HAP-1 (cell line): ENCODE data around the gene TRIP13.

Experiments used
- DNase-seq, 2 experiments: peaks; one replicate each; pipeline ENCODE4 v3.0.0-alpha.2; 2016 to 2020; ENCODE audit warnings: low spot score in 2 of 2
- H3K27me3 ChIP-seq: fragments of 250-450 bp; sonication (Bioruptor Pico); 2 replicates; pipeline ENCODE4 v1.5.1; 2020; ENCODE audit warnings: low read depth, mild to moderate bottlenecking, moderate library complexity
- H3K36me3 ChIP-seq: fragments of 250-450 bp; sonication (Bioruptor Pico); replicated peaks from 2 replicates; pipeline ENCODE4 v1.5.1; 2020; ENCODE audit warnings: mild to moderate bottlenecking
- H3K4me1 ChIP-seq: fragments of 250-450 bp; sonication (Bioruptor Pico); 2 replicates; pipeline ENCODE4 v1.5.1; 2020; ENCODE audit warnings: mild to moderate bottlenecking
- H3K4me3 ChIP-seq: fragments of 250-450 bp; sonication (Bioruptor Pico); 2 replicates; pipeline ENCODE4 v1.5.1; 2020; ENCODE audit warnings: mild to moderate bottlenecking, moderate library complexity
- H3K9me3 ChIP-seq: fragments of 250-450 bp; sonication (Bioruptor Pico); 2 replicates; pipeline ENCODE4 v1.5.1; 2020; ENCODE audit warnings: mild to moderate bottlenecking, moderate library complexity
- in situ Hi-C: fragments of 300-500 bp; cut with MboI; formaldehyde crosslinking; loops from 3 replicates; pipeline ENCODE4 v1.14.3; 2020; ENCODE audit warnings: low sequenced_read_pairs, inconsistent platforms, mixed read lengths

The TRIP13 gene

DNA sequence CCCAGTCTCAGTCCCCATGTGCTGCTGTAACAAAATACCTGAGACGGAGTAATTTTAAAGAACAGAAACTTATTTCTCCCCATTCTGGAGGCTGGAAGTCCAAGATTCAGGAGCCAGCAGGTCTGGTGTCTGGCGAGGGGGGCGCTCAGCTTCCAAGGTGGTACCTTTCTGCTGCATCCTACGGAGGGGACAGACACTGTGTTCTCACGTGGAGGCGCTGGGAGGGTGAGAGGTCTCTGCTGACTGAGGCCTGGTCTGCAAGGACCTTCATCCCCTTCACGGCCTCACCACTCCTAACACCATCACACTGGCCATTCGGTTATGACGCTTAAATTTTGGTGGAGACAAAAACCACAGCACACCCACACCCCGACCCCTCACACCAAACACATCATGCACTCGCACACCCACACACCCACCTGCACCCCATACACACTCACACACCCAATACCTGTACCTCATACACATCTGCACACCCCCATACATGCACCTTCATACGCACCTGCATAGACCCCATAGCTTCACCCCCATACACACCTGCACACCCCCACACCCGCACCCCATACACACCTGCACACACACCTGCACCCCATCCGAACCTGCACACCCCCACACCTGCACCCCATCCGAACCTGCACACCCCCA lies 32.1 kb upstream of the TRIP13 start:
- no peak for DNase-seq
- Histone ChIP-seq H3K4me1 (no peaks in the 10 kb centered on the region), H3K9me3 (no peaks in the 10 kb centered on the region), H3K4me3 (no peak overlapping the region), H3K36me3 (peaks cover 32% of the 10 kb centered on the region), H3K27me3 (no peaks in the 10 kb centered on the region)
- in situ Hi-C loops = no loop called here

DNA sequence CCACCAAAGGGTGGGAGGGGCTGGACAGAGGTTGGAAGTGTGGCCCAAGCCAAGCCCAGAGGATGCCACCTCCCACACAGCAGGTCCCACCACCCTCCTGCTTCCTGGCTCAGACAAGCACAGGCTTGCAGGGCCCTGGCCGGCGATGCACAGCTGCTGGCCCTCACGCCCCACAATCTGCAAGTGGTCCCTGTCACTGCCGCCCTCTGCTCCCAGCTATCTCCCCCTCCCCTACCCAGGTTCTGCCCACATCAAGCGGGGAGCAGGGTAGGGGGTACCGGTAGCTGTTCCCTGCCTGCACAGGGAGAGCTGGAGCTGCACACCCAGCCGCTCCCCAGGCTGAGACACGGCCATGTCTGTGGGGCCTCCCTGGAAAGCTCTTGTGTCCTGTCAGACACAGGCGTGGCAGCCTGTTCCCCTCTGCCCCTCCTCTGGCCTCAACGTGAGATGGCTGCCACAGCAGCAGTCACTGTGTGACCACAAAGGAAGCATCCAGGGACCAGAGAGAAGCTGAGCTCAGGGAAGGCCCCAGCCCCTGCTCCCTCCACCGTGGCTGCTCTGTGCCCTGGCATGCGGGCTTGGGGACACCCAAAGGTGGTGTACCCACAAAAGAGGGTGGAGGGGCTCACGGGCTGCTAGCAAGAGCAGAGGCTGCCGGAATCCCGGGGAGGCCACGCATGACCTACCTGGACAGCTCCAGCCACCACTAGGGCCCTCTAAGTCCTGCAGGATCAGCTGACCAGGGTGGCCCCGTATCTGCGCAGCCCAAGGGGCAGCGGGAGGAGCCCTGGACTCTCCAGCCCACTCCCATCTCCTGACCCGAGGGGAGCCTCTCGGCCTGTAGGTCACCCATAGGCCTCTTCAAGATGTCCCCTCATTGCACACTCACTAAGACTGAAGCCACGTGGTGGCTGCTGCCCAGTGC lies 31.0 kb upstream of the TRIP13 start:
- in situ Hi-C loops = no loop called here
- Histone ChIP-seq H3K27me3 (no peaks in the 10 kb centered on the region), H3K36me3 (peaks cover 43% of the 10 kb centered on the region), H3K4me3 (no peak overlapping the region), H3K4me1 (no peaks in the 10 kb centered on the region), H3K9me3 (no peaks in the 10 kb centered on the region)
- no peak for DNase-seq

DNA sequence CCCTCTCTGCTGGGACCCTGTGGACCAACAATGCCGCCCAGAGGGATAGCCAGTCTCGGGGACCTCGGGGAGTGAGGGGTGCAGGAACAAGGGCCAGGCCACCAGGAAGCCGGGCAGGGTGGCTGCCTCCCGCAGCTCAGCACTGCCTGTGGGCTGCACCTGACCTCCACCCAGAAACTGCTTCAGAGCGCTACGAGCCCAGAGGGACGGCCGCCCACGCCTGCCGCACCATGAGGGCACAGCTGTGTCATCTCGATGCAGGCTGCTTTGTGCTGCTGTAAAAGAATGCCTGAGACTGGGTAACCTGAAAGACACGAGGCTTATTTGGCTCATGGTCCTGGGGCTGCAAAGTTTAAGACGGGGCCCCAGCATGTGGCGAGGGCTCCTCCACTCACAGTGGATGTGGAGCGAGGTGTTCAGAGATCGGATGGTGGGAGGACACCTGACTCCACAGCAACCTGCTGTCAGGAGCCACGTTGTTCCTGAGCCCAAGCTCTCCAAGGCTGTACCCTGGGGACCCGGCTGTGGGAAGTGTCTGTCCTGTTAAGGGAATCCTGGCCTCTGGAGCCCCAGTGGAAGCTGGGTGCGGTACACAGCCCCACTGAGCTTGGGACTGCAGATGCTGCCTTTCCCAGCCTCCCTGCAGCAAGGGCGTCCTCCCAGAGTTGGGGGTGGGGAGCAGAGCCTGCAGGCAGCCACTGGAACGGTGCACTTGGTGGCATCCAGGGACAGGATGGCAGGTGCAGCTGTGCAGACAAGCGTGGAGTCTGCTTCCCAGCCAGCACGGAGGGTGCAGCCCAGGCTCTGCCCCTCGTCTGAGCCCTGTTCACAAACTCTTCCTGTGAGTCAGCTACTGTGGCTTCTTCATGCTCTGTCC lies 30.1 kb upstream of the TRIP13 start:
- H3K27me3 ChIP-seq = no peaks in the 10 kb centered on the region
- peaks cover 52% of the 10 kb centered on the region for H3K36me3 ChIP-seq
- H3K4me3 ChIP-seq = no peak overlapping the region
- H3K9me3 ChIP-seq = no peaks in the 10 kb centered on the region
- in situ Hi-C loops = no loop called here
- DNase-seq = no peak
- H3K4me1 ChIP-seq = no peaks in the 10 kb centered on the region

DNA sequence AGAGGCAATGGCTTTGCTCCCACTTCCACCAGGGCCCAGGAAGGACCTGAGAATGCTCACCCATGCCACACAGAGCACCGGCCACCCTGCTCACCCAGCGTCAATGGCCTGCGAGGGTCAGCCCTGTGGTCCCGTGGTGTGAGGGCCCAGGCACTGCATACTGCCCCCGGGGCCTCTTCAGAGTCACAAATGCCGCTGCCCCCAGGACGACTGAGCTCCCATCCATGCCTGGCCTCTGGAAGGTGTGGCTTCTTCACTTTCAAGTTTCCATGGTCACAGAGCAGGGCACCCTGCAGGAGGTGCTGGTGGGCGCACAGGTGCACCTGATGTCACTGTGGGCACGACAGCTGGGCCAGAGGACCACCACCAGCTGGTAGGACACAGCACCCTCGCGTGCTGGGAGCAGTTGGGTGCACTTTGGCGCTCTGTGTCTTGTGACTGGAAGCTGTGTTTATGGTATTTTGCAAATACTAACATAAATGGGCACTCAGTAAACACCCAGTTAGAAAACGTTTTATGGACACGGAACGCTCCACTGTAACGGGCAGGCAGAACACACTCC lies 29.4 kb upstream of the TRIP13 start:
- in situ Hi-C loops = no loop called here
- H3K36me3 ChIP-seq = peaks cover 59% of the 10 kb centered on the region

DNA sequence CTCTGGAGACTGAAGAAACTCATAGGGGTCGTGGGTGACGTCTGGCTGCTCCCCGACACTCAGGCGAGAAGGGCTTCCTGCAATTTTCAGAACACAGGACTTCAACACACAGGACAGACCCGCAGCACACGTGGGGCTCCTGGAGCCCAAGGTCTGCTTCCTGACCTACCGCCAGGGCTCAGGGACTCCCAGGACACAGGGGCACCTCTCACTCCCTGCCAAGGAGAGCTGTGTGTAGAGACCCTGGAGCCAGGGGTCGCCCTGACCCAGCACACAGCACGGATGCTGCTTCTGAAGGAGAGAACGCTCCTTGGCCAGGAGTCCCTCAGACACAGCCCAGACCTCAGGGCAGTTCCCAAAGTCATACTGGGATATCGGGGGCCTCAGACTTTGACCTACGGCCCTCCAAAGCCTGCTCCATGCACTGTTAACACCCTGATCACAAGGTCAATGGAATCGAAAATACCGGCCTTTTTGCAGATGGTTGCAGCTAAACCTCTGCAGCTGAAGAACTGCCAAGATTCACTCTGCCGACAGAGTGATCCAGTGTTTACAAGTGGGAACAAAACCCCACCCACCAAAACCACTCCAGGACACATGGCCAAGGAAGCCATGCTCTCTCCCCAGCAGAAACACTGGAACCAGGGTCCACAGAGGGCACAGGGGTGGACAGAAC lies 28.1 kb upstream of the TRIP13 start:
- H3K36me3 ChIP-seq = peaks cover 72% of the 10 kb centered on the region
- H3K27me3 ChIP-seq = no peaks in the 10 kb centered on the region
- no peaks in the 10 kb centered on the region for H3K4me1 ChIP-seq
- no peak for DNase-seq
- no peak overlapping the region for H3K4me3 ChIP-seq
- in situ Hi-C loops = no loop called here
- H3K9me3 ChIP-seq = no peaks in the 10 kb centered on the region

More for the DNA sequence above, 29.4 kb upstream of the TRIP13 start:
- H3K9me3 ChIP-seq = no peaks in the 10 kb centered on the region
- H3K4me3 ChIP-seq = no peak overlapping the region
- H3K4me1 ChIP-seq = no peaks in the 10 kb centered on the region
- no peak for DNase-seq
- no peaks in the 10 kb centered on the region for H3K27me3 ChIP-seq

DNA sequence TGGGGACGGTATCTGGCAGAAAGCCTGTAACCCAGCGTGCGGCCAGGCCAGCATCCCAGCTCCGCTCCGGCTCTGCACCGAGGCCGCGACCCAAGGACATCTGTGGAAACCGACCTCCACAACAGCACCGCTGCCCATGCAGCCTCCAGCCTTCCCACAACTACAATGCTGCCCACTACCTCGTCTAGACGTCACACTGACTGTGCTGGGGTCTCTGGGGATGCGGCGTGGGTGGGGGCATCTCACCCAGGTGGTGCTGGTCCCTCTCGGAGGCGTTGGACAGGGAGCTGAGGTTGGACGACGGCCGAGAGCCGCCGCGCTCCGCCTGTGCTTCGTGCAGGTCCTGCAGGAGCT lies 27.5 kb upstream of the TRIP13 start:
- no peak overlapping the region for H3K4me3 ChIP-seq
- H3K4me1 ChIP-seq = no peaks in the 10 kb centered on the region
- no peaks in the 10 kb centered on the region for H3K9me3 ChIP-seq
- in situ Hi-C loops = no loop called here
- peaks cover 77% of the 10 kb centered on the region for H3K36me3 ChIP-seq
- DNase-seq = no peak
- H3K27me3 ChIP-seq = no peaks in the 10 kb centered on the region

DNA sequence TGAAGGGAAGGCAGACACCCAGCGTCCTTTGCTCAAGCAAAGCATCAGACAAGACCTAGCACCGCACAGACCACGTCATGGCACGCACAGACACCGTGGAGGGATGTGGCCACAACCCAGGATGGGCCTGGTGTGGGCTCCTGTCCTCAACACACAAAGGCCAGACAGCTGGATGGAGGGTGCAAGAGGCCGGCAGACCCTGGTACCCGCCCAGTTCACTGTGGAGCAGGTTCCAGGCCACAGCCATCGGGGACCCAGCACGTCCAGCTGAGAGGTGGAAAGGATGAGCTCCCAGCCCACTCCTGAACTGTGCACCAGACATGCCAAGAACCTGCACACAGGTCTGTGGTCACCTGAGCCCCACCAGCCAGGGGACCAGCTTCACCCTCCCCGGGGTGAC lies 26.9 kb upstream of the TRIP13 start:
- DNase-seq = no peak
- Histone ChIP-seq H3K27me3 (no peaks in the 10 kb centered on the region), H3K4me3 (no peak overlapping the region), H3K4me1 (no peaks in the 10 kb centered on the region), H3K36me3 (peaks cover 84% of the 10 kb centered on the region), H3K9me3 (no peaks in the 10 kb centered on the region)
- in situ Hi-C loops = no loop called here

DNA sequence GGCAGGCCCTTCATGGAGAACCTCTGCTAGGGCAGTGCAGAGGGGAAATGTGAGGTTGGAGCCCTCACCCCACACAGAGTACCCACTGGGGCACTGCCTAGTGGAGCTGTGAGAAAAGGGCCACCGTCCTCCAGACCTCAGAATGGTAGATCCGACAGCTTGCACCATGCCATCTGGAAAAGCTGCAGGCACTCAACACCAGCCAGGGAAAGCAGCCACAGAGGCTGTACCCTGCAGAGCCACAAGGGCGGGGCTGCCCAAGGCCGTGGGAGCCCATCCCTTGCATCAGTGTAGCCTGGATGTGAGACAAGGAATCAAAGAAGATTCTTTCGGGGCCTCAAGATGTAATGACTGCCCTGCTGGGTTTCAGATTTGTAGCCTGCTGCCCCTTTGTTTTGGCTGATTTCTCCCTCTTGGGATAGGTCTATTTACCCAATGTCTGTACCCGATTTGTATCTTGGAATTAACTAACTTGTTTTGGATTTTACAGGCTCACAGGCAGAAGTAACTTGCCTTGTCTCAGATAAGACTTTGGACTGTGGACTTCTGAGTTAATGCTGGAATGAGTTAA lies 25.3 kb upstream of the TRIP13 start:
- Histone ChIP-seq H3K27me3 (no peaks in the 10 kb centered on the region), H3K9me3 (no peaks in the 10 kb centered on the region), H3K36me3 (peaks cover 97% of the 10 kb centered on the region), H3K4me3 (no peak overlapping the region), H3K4me1 (no peaks in the 10 kb centered on the region)
- DNase-seq = no peak
- in situ Hi-C loops = no loop called here

DNA sequence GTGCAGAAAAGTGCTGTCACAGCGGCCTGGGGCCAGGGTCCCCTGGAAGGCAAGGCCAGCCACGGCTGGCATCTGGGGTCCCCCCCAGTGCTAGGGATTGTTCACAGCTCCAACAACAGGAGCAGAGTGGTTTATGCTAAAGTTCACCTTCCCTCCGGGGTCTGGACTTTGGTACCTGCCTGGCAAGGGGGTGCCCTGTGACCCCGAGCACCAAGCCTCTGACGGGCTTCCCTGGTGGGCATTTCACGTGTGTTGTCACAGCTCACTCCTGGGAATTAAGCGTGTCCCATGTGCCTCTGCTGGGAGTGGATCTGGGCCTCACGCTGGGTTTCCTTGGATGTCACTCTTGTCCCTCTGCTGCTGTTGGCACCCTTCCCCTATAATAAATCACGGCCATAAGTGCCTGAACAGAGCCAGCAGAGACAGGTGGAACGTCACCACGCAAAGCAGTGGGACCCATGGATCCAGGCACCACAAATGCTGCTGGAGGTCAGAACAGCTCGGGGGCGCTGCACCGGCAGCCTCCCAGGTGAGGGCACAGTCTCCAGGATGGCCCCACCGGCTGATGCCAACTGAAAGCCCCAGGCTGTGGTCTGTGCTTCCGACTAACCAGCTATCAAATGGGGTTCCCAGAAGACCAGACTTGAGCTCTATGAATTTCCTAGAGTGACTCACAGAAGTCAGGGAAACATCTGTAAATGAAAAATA lies 24.1 kb upstream of the TRIP13 start:
- DNase-seq = no peak
- no peaks in the 10 kb centered on the region for H3K4me1 ChIP-seq
- in situ Hi-C loops = no loop called here
- H3K27me3 ChIP-seq = no peaks in the 10 kb centered on the region
- H3K4me3 ChIP-seq = no peak overlapping the region
- H3K36me3 ChIP-seq = peaks cover 92% of the 10 kb centered on the region
- no peaks in the 10 kb centered on the region for H3K9me3 ChIP-seq

DNA sequence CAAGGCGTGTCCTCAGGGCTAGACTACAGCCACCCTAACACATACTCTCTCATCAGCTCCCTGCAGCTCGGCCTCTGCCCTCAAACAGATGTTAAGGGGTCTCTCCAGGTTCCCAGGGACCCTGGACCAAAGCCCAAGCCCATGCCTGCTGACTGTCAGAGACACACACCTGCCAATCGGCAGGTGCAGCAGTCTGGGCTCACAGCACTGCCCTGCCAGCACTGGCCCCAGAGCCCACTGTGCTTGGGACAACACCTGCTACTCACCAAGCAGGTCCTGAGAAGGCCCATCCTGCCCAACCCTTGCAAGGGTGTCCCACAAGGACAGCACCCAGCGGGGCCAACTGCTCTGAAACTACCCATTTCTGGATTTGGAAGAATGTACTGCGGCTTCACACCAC lies 21.7 kb upstream of the TRIP13 start:
- DNase-seq = no peak
- H3K9me3 ChIP-seq = no peaks in the 10 kb centered on the region
- no peaks in the 10 kb centered on the region for H3K27me3 ChIP-seq
- H3K36me3 ChIP-seq = peaks cover 82% of the 10 kb centered on the region
- no peaks in the 10 kb centered on the region for H3K4me1 ChIP-seq
- H3K4me3 ChIP-seq = no peak overlapping the region
- in situ Hi-C loops = no loop called here

DNA sequence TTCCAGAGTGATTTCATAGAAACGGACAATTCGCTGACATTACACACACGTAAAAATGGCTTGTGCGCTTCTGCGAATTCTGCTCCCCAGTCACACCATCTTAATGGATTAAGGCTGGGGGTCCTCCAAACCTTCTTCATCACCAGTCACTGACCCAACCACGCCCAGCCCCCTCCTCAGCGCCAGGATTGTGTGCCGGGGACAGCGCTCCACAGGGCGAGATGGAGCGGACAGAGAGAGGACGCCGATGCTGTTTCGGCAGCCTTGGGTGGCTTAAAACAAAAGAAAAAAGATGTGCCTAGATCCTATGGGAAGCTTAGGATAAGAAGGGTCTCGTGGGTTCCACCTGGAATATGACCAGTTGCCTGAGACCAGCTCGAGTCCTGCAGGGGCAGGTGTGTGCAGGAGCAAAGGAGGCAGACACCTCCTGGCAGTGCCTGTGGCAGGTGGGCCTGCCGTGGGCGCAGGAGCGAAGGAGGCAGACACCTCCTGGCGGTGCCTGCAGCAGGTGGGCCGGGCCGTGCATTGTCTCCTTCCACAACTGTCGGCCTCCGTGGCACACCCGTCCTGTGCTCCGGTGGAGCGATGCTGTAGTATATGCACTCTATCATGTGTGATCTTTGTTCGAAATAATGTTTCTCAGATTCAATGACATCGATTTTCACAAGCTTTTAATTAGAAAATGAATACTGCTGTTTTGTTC lies 20.9 kb upstream of the TRIP13 start:
- no peaks in the 10 kb centered on the region for H3K4me1 ChIP-seq
- no peak overlapping the region for H3K4me3 ChIP-seq
- H3K9me3 ChIP-seq = no peaks in the 10 kb centered on the region
- no peak for DNase-seq
- no peaks in the 10 kb centered on the region for H3K27me3 ChIP-seq
- in situ Hi-C loops = no loop called here
- peaks cover 82% of the 10 kb centered on the region for H3K36me3 ChIP-seq

DNA sequence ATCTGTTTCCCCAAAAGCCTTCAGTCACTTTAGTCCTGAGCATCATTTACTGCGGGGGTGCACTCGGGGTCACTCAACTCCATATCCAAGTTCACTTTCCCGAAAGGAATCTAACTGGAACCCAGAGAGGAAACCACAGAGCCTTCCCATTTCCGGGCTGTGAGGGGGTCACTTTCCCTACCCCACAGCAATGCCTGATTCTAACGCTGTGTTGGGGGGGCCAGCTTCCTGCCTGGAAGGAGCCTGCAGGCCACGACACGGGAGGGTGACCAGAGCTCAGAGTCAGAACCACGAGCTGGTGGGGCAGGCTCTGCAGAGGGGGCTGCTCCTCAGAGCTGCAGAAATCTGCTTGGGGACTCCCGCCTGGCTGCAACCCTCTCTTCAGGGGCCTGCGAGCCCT lies 20.4 kb upstream of the TRIP13 start:
- H3K4me1 ChIP-seq = no peaks in the 10 kb centered on the region
- H3K36me3 ChIP-seq = peaks cover 82% of the 10 kb centered on the region
- in situ Hi-C loops = no loop called here
- H3K4me3 ChIP-seq = no peak overlapping the region
- DNase-seq = no peak
- no peaks in the 10 kb centered on the region for H3K9me3 ChIP-seq
- H3K27me3 ChIP-seq = no peaks in the 10 kb centered on the region
